ENCODE measurements around the gene PIGN. TPM values are rescaled to one million over a fixed set of nuclear protein-coding genes. Genes with fewer than 3 reads are reported as not detected.
A peak's percentile ranks its signal among the peaks of the same experiment; 100 is the strongest.

The PIGN gene
- total and polyA plus RNA-seq, 2 donors = 8.2 to 13.5 TPM

DNA sequence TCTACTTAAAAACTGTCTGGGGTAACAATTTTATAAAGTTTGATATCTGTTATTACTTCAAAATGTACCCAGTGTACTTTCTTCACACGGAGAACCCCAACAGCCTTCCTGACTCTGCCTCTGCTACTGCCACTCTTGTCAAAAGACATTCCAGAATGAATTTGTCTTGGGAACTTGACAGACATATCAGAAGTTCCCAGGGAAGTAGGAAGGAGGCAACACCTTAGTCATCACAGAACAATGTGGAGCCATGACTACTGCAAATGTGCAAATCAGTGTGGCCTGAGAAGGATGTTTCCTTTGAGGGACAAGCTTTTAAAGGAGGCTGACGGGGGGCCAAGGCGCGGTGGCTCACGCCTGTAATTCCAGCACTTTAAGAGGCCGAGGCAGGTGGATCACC is 160.3 kb downstream of the PIGN start:
- no peak overlapping the region for H3K4me3 ChIP-seq (ENCODE audit: low read length in 2 of 2)
- H3K27ac ChIP-seq (ENCODE audit: low read depth in 1 of 2, low read length in 1 of 2) = no peak overlapping the region
- 98% methylated on average over 6 of the region's 6 CpGs for WGBS
- H3K4me1 ChIP-seq (ENCODE audit: control insufficient read depth in 2 of 2, insufficient read depth in 2 of 2, low read length in 2 of 2) = no peaks in the 10 kb centered on the region
- DNase-seq (ENCODE audit: low read depth in 6 of 9, low spot score in 9 of 9) = no peak
- no peaks in the 10 kb centered on the region for H3K9me3 ChIP-seq (ENCODE audit: control insufficient read depth in 2 of 2, insufficient read depth in 1 of 2, low read length in 1 of 2)
- no peaks in the 10 kb centered on the region for H3K27me3 ChIP-seq (ENCODE audit: control insufficient read depth in 2 of 2, insufficient read depth in 1 of 2, low read length in 1 of 2)
- H3K36me3 ChIP-seq (ENCODE audit: control insufficient read depth in 2 of 2, insufficient read depth in 2 of 2, low read length in 1 of 2) = no peaks in the 10 kb centered on the region

DNA sequence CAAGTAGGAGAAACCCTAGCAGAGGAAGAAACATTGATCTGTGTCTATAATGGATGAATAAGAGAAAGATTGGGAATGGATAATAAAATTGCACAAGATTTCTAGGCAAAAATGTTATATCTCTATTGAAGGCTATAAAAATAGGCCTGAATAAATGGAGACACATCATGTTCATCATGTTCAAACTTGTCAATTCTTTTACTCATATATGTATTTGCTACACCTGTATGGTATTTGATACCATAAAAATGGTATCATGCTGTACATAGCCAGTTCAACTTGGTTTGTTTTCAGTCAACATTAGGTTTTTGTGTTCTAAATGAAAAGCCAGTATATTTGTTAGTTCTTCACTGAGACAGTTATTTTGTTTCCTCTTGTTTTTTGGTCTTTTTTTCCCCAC is 161.9 kb downstream of the PIGN start:
- no peaks in the 10 kb centered on the region for H3K9me3 ChIP-seq (ENCODE audit: control insufficient read depth in 2 of 2, insufficient read depth in 1 of 2, low read length in 1 of 2)
- H3K36me3 ChIP-seq (ENCODE audit: control insufficient read depth in 2 of 2, insufficient read depth in 2 of 2, low read length in 1 of 2) = no peaks in the 10 kb centered on the region
- no peak overlapping the region for H3K27ac ChIP-seq (ENCODE audit: low read depth in 1 of 2, low read length in 1 of 2)
- H3K4me1 ChIP-seq (ENCODE audit: control insufficient read depth in 2 of 2, insufficient read depth in 2 of 2, low read length in 2 of 2) = no peaks in the 10 kb centered on the region
- H3K27me3 ChIP-seq (ENCODE audit: control insufficient read depth in 2 of 2, insufficient read depth in 1 of 2, low read length in 1 of 2) = no peaks in the 10 kb centered on the region
- H3K4me3 ChIP-seq (ENCODE audit: low read length in 2 of 2) = no peak overlapping the region
- DNase-seq (ENCODE audit: low read depth in 6 of 9, low spot score in 9 of 9) = no peak

DNA sequence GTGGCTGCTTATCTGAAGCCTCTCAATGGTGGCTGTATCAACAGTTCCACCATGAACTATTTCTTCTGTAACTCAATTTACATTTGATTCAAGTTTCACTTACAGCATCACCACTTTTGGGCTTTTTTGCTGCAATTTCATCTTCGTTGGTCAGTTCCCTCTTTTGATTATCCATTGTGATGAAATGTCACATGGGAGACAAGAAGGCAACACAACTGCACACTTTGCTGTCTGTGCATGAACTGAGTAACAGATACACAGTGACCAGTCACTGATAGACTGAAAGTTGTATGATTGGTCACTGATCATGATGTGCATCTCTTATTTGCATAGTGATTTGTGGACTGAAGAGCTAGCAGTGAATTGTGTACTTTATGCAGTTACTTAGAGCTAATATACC is 163.3 kb downstream of the PIGN start:
- H3K36me3 ChIP-seq (ENCODE audit: control insufficient read depth in 2 of 2, insufficient read depth in 2 of 2, low read length in 1 of 2) = no peaks in the 10 kb centered on the region
- no peaks in the 10 kb centered on the region for H3K9me3 ChIP-seq (ENCODE audit: control insufficient read depth in 2 of 2, insufficient read depth in 1 of 2, low read length in 1 of 2)
- 81% methylated on average over 1 of the region's 1 CpG for whole genome bisulfite sequencing
- H3K27me3 ChIP-seq (ENCODE audit: control insufficient read depth in 2 of 2, insufficient read depth in 1 of 2, low read length in 1 of 2) = no peaks in the 10 kb centered on the region
- H3K27ac ChIP-seq (ENCODE audit: low read depth in 1 of 2, low read length in 1 of 2) = no peak overlapping the region
- no peak overlapping the region for H3K4me3 ChIP-seq (ENCODE audit: low read length in 2 of 2)
- no peak for DNase-seq (ENCODE audit: low read depth in 6 of 9, low spot score in 9 of 9)
- H3K4me1 ChIP-seq (ENCODE audit: control insufficient read depth in 2 of 2, insufficient read depth in 2 of 2, low read length in 2 of 2) = no peaks in the 10 kb centered on the region

DNA sequence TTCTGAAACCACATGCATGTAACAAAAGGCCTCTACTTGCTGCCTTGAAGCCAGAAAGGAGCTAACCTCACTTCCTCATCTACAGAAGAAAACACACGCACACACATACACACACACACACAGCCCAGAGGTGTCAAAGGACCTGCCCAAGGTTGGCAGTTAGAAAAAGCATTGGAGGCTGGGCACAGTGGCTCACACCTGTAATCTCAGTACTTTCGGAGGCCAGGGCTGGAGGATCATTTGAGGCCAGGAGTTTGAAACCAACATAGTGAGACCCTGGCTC is 168.2 kb downstream of the PIGN start:
- H3K4me3 ChIP-seq (ENCODE audit: low read length in 2 of 2) = no peak overlapping the region
- WGBS = 58% methylated on average over 2 of the region's 2 CpGs
- DNase-seq (ENCODE audit: low read depth in 6 of 9, low spot score in 9 of 9) = peak in 1 of 9 donors; percentile 47
- no peaks in the 10 kb centered on the region for H3K9me3 ChIP-seq (ENCODE audit: control insufficient read depth in 2 of 2, insufficient read depth in 1 of 2, low read length in 1 of 2)
- no peaks in the 10 kb centered on the region for H3K27me3 ChIP-seq (ENCODE audit: control insufficient read depth in 2 of 2, insufficient read depth in 1 of 2, low read length in 1 of 2)
- H3K27ac ChIP-seq (ENCODE audit: low read depth in 1 of 2, low read length in 1 of 2) = no peak overlapping the region
- H3K4me1 ChIP-seq (ENCODE audit: control insufficient read depth in 2 of 2, insufficient read depth in 2 of 2, low read length in 2 of 2) = no peaks in the 10 kb centered on the region
- no peaks in the 10 kb centered on the region for H3K36me3 ChIP-seq (ENCODE audit: control insufficient read depth in 2 of 2, insufficient read depth in 2 of 2, low read length in 1 of 2)

DNA sequence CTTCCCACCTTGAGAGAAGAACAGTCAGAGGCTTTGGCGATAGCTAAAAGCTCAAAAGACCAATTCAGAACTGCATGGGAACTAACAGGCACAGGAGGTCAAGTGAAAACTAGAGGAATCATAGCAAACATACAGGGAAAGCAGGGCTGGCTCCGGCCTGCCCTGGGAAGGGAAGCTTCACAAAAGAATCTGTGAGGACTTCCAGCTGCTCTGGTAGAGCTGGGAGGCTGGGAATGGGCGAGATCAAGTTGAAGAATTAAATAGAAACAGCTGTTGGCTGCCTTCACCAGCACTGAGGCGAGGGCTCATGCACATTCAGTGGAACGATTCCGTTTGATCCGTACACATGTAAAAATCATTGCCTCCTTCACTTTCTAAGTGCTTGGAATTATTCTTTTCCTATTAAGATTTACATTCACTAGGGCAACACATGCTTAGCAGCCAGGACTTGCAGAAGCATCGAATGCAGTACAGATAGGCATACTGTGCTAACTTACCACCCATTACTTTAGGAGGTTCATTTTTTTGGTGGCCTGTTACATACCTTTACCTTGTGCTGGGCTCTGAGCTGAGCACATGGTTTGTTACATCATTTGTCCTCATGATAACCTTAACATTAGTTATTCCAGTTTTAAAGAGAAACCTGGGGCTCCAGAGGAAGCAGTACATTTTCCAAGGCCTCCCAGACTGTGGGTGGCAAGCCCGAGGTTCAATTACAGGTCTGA is 168.7 kb downstream of the PIGN start:
- H3K4me1 ChIP-seq (ENCODE audit: control insufficient read depth in 2 of 2, insufficient read depth in 2 of 2, low read length in 2 of 2) = no peaks in the 10 kb centered on the region
- H3K4me3 ChIP-seq (ENCODE audit: low read length in 2 of 2) = no peak overlapping the region
- no peaks in the 10 kb centered on the region for H3K36me3 ChIP-seq (ENCODE audit: control insufficient read depth in 2 of 2, insufficient read depth in 2 of 2, low read length in 1 of 2)
- DNase-seq (ENCODE audit: low read depth in 6 of 9, low spot score in 9 of 9) = no peak
- H3K27me3 ChIP-seq (ENCODE audit: control insufficient read depth in 2 of 2, insufficient read depth in 1 of 2, low read length in 1 of 2) = no peaks in the 10 kb centered on the region
- H3K27ac ChIP-seq (ENCODE audit: low read depth in 1 of 2, low read length in 1 of 2) = no peak overlapping the region
- WGBS = 88% methylated on average over 9 of the region's 9 CpGs
- no peaks in the 10 kb centered on the region for H3K9me3 ChIP-seq (ENCODE audit: control insufficient read depth in 2 of 2, insufficient read depth in 1 of 2, low read length in 1 of 2)

DNA sequence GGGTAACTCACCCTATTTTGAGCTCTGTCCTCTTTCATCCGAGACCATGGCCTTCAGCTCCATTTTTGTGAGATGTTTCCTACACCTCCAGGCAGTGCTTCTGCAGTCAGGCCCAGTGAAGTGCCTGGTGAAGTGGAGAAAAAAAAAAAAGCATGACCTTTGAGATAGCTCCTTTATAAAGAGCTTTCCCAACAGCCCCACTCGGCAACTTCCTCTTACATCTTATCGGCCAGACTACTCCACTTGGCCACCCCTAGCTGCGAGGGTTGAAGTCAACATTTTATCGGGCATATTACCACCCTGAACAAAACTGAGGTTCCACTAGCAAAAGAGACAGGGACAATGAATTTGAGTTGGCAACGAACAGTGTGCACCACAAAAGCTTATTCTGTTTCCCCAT is 169.2 kb downstream of the PIGN start:
- Histone ChIP-seq H3K9me3 (ENCODE audit: control insufficient read depth in 2 of 2, insufficient read depth in 1 of 2, low read length in 1 of 2) (no peaks in the 10 kb centered on the region), H3K36me3 (ENCODE audit: control insufficient read depth in 2 of 2, insufficient read depth in 2 of 2, low read length in 1 of 2) (no peaks in the 10 kb centered on the region), H3K27ac (ENCODE audit: low read depth in 1 of 2, low read length in 1 of 2) (no peak overlapping the region), H3K4me3 (ENCODE audit: low read length in 2 of 2) (no peak overlapping the region), H3K27me3 (ENCODE audit: control insufficient read depth in 2 of 2, insufficient read depth in 1 of 2, low read length in 1 of 2) (no peaks in the 10 kb centered on the region), H3K4me1 (ENCODE audit: control insufficient read depth in 2 of 2, insufficient read depth in 2 of 2, low read length in 2 of 2) (no peaks in the 10 kb centered on the region)
- DNase-seq (ENCODE audit: low read depth in 6 of 9, low spot score in 9 of 9) = no peak
- WGBS = 83% methylated on average over 6 of the region's 6 CpGs

DNA sequence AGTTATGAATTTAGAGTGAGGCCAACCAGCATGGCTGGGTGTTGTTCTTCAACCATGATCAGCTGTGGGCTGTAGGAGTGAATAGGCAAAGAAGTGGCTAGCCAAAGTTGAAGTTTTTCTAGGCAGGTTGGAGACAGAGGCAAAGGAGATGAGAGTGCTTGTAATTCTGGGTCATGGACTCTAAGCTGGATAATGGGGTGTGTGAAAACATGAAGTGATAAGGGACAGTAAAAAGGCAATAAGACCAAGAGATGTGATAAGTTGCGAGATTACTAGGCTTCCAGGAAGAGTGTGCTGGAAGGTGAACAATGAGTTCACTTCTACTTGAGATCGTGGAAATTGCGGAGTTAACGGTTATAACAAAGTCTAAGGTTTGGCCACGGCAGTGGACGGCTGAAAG is 175.4 kb downstream of the PIGN start:
- H3K36me3 ChIP-seq (ENCODE audit: control insufficient read depth in 2 of 2, insufficient read depth in 2 of 2, low read length in 1 of 2) = no peaks in the 10 kb centered on the region
- WGBS = 96% methylated on average over 6 of the region's 6 CpGs

DNA sequence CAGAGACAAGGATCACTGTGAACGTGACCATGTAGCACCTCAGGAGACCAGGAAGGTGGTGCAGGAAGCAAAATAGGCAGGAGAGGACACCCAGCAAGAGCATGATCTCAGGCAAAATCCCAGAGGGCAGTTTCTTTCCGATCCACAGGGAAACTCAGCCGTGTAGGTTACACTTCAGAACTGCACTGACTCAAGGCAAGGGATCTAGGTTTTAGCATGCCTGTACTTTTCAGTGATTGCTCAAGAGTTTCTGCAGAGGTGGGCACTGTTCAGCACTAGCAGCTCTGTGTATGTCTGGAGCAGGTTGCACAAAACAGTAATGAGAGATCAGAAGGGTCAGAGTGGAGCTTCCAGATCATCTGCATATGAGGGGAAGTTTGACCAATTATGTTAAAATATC is 177.3 kb downstream of the PIGN start:
- Histone ChIP-seq H3K9me3 (ENCODE audit: control insufficient read depth in 2 of 2, insufficient read depth in 1 of 2, low read length in 1 of 2) (no peaks in the 10 kb centered on the region), H3K36me3 (ENCODE audit: control insufficient read depth in 2 of 2, insufficient read depth in 2 of 2, low read length in 1 of 2) (no peaks in the 10 kb centered on the region), H3K27ac (ENCODE audit: low read depth in 1 of 2, low read length in 1 of 2) (no peak overlapping the region), H3K4me1 (ENCODE audit: control insufficient read depth in 2 of 2, insufficient read depth in 2 of 2, low read length in 2 of 2) (no peaks in the 10 kb centered on the region), H3K27me3 (ENCODE audit: control insufficient read depth in 2 of 2, insufficient read depth in 1 of 2, low read length in 1 of 2) (no peaks in the 10 kb centered on the region), H3K4me3 (ENCODE audit: low read length in 2 of 2) (no peak overlapping the region)
- no peak for DNase-seq (ENCODE audit: low read depth in 6 of 9, low spot score in 9 of 9)
- WGBS = 95% methylated on average over 3 of the region's 3 CpGs

More for the DNA sequence above, 175.4 kb downstream of the PIGN start:
- Histone ChIP-seq H3K4me3 (ENCODE audit: low read length in 2 of 2) (no peak overlapping the region), H3K9me3 (ENCODE audit: control insufficient read depth in 2 of 2, insufficient read depth in 1 of 2, low read length in 1 of 2) (no peaks in the 10 kb centered on the region), H3K27ac (ENCODE audit: low read depth in 1 of 2, low read length in 1 of 2) (no peak overlapping the region), H3K27me3 (ENCODE audit: control insufficient read depth in 2 of 2, insufficient read depth in 1 of 2, low read length in 1 of 2) (no peaks in the 10 kb centered on the region), H3K4me1 (ENCODE audit: control insufficient read depth in 2 of 2, insufficient read depth in 2 of 2, low read length in 2 of 2) (no peaks in the 10 kb centered on the region)
- DNase-seq (ENCODE audit: low read depth in 6 of 9, low spot score in 9 of 9) = no peak

DNA sequence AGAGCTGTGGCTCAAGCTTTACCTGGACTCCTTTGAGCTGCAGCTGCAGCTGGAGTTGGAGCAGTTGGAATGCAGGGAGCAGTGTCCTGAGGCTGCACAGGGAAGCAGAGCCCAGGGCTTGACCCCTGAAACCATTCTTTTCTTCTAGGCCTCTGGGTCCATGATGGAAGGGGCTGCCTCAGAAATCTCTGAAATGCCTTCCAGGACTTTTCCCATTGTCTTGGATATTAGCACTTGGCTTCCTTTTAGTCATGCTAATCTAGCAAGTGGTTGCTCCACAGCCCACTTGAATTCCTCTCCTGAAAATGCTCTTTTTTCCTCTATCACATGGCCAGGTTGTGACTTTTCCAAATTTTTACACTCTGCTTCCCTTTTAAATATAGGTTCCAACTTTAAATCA is 185.5 kb downstream of the PIGN start:
- H3K36me3 ChIP-seq (ENCODE audit: control insufficient read depth in 2 of 2, insufficient read depth in 2 of 2, low read length in 1 of 2) = no peaks in the 10 kb centered on the region
- no peak overlapping the region for H3K27ac ChIP-seq (ENCODE audit: low read depth in 1 of 2, low read length in 1 of 2)
- no peaks in the 10 kb centered on the region for H3K27me3 ChIP-seq (ENCODE audit: control insufficient read depth in 2 of 2, insufficient read depth in 1 of 2, low read length in 1 of 2)
- peaks cover 0 to 7% of the 10 kb centered on the region in 2 donors for H3K9me3 ChIP-seq (ENCODE audit: control insufficient read depth in 2 of 2, insufficient read depth in 1 of 2, low read length in 1 of 2)
- H3K4me3 ChIP-seq (ENCODE audit: low read length in 2 of 2) = no peak overlapping the region
- no peaks in the 10 kb centered on the region for H3K4me1 ChIP-seq (ENCODE audit: control insufficient read depth in 2 of 2, insufficient read depth in 2 of 2, low read length in 2 of 2)
- no peak for DNase-seq (ENCODE audit: low read depth in 6 of 9, low spot score in 9 of 9)

DNA sequence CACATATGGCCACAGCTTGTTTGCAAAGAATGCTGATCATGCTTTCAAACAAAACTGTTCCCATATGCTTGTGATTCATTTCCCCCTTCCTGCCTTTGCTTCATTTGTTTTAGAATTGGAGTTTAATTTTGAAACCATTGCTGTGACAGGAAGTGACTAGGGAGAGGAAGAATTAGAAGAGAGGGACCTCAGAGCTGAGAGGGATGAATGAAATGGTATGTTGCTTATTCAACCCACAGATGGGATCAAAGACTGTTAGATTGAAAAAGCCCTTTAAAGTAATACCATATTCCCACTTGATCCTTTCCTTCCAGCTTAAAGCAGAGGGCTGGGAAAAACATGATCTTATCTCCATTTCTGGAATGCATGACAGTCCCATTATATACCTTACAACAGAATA is 187.9 kb downstream of the PIGN start:
- no peak overlapping the region for H3K4me3 ChIP-seq (ENCODE audit: low read length in 2 of 2)
- H3K27me3 ChIP-seq (ENCODE audit: control insufficient read depth in 2 of 2, insufficient read depth in 1 of 2, low read length in 1 of 2) = no peaks in the 10 kb centered on the region
- H3K9me3 ChIP-seq (ENCODE audit: control insufficient read depth in 2 of 2, insufficient read depth in 1 of 2, low read length in 1 of 2) = peaks cover 0 to 7% of the 10 kb centered on the region in 2 donors
- DNase-seq (ENCODE audit: low read depth in 6 of 9, low spot score in 9 of 9) = no peak
- no peaks in the 10 kb centered on the region for H3K4me1 ChIP-seq (ENCODE audit: control insufficient read depth in 2 of 2, insufficient read depth in 2 of 2, low read length in 2 of 2)
- H3K36me3 ChIP-seq (ENCODE audit: control insufficient read depth in 2 of 2, insufficient read depth in 2 of 2, low read length in 1 of 2) = no peaks in the 10 kb centered on the region
- H3K27ac ChIP-seq (ENCODE audit: low read depth in 1 of 2, low read length in 1 of 2) = no peak overlapping the region

Data from thymus (tissue), 11 donors.